ENCODE results near the gene ZNF860.

The ZNF860 gene

DNA sequence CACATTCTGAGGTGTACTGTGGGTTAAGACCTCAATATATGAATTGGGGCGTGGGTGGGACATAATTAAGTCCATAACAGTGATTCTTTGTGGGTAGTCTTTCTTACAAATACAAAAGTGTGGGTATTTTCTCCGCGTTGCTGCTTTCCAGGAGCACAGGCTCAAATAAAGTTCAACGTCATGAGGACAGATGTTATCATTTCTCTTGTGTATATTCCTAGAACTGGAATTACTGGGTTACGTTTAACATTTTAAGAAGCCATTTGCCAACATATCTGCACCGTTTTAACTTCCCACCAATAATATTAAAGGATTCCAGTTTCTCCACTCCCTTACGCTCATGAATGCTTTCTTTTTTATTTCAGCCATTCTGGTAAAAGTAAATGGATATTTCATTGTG is 39.6 kb downstream of the ZNF860 start:
- Histone ChIP-seq H3K56ac (ENCODE audit: low read length) (no peak overlapping the region), H3K9ac (ENCODE audit: low read length) (no peak overlapping the region), H2BK5ac (ENCODE audit: low read length) (no peak overlapping the region), H3K18ac (ENCODE audit: low read length) (no peak overlapping the region), H2BK120ac (ENCODE audit: low read depth, low read length) (no peak overlapping the region), H2AK5ac (ENCODE audit: low read length) (no peak overlapping the region), H3K27me3 (ENCODE audit: insufficient read depth, low read length, poor library complexity) (no peaks in the 10 kb centered on the region), H3K4me2 (ENCODE audit: low read length) (no peak overlapping the region), H3K4ac (ENCODE audit: low read depth, low read length) (no peak overlapping the region), H3K36me3 (ENCODE audit: control insufficient read depth, insufficient read depth, low read length) (no peaks in the 10 kb centered on the region), H3K27ac (ENCODE audit: low read depth, low read length) (no peak overlapping the region), H4K5ac (ENCODE audit: low read length) (no peak overlapping the region), H3K4me3 (ENCODE audit: low read length) (no peak overlapping the region), H4K8ac (ENCODE audit: low read depth, low read length) (no peak overlapping the region), H3K79me2 (ENCODE audit: control insufficient read depth, insufficient read depth, low read length) (no peaks in the 10 kb centered on the region), H2BK15ac (replicated peaks; ENCODE audit: low read depth) (no peak overlapping the region), H3K23ac (ENCODE audit: low read length) (no peak overlapping the region), H3K79me1 (ENCODE audit: low read length) (no peaks in the 10 kb centered on the region), H3K4me1 (ENCODE audit: control insufficient read depth, low read depth, low read length) (no peaks in the 10 kb centered on the region)
- no peak for DNase-seq
- no CpG with 5 or more reads among the region's 7 CpGs for WGBS (ENCODE audit: extremely low coverage, insufficient coverage, low lambda C conversion rate)

GRCh38 chr3:32021748-32022147 is 40.2 kb downstream of the ZNF860 start:
- Histone ChIP-seq H3K79me1 (ENCODE audit: low read length) (no peaks in the 10 kb centered on the region), H3K23ac (ENCODE audit: low read length) (no peak overlapping the region), H2BK120ac (ENCODE audit: low read depth, low read length) (no peak overlapping the region), H3K27ac (ENCODE audit: low read depth, low read length) (no peak overlapping the region), H3K18ac (ENCODE audit: low read length) (no peak overlapping the region), H3K4me1 (ENCODE audit: control insufficient read depth, low read depth, low read length) (no peaks in the 10 kb centered on the region), H3K4me3 (ENCODE audit: low read length) (no peak overlapping the region), H3K4me2 (ENCODE audit: low read length) (no peak overlapping the region), H4K8ac (ENCODE audit: low read depth, low read length) (no peak overlapping the region), H3K56ac (ENCODE audit: low read length) (no peak overlapping the region), H2BK15ac (replicated peaks; ENCODE audit: low read depth) (no peak overlapping the region), H3K9ac (ENCODE audit: low read length) (no peak overlapping the region), H2BK5ac (ENCODE audit: low read length) (no peak overlapping the region), H3K79me2 (ENCODE audit: control insufficient read depth, insufficient read depth, low read length) (no peaks in the 10 kb centered on the region), H3K36me3 (ENCODE audit: control insufficient read depth, insufficient read depth, low read length) (no peaks in the 10 kb centered on the region), H4K5ac (ENCODE audit: low read length) (no peak overlapping the region), H2AK5ac (ENCODE audit: low read length) (no peak overlapping the region), H3K4ac (ENCODE audit: low read depth, low read length) (no peak overlapping the region), H3K27me3 (ENCODE audit: insufficient read depth, low read length, poor library complexity) (no peaks in the 10 kb centered on the region)
- no CpG with 5 or more reads among the region's 3 CpGs for WGBS (ENCODE audit: extremely low coverage, insufficient coverage, low lambda C conversion rate)
- no peak for DNase-seq

DNA sequence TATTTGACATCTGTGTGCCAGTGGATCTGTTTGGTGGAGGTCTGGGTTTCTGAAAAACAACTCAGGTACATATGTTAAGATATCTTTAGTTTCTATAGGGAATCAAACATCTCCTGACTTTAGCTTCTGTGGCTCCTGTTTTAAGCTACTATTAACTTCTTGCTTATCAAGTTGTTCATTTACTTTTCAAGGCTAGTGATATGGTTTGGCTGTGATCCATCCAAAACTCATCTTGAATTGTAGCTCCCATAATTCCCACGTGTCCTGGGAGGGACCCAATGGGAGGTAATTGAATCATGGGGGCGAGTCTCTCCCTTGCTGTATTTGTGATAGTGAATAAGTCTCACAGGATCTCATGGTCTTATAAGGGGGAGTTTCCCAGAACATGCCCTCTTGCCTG is 41.4 kb downstream of the ZNF860 start:
- Histone ChIP-seq H3K4me1 (ENCODE audit: control insufficient read depth, low read depth, low read length) (no peaks in the 10 kb centered on the region), H4K5ac (ENCODE audit: low read length) (no peak overlapping the region), H3K56ac (ENCODE audit: low read length) (no peak overlapping the region), H3K9ac (ENCODE audit: low read length) (no peak overlapping the region), H3K27me3 (ENCODE audit: insufficient read depth, low read length, poor library complexity) (no peaks in the 10 kb centered on the region), H2BK5ac (ENCODE audit: low read length) (no peak overlapping the region), H3K27ac (ENCODE audit: low read depth, low read length) (no peak overlapping the region), H3K18ac (ENCODE audit: low read length) (no peak overlapping the region), H3K4ac (ENCODE audit: low read depth, low read length) (no peak overlapping the region), H2BK15ac (replicated peaks; ENCODE audit: low read depth) (no peak overlapping the region), H4K8ac (ENCODE audit: low read depth, low read length) (no peak overlapping the region), H3K4me2 (ENCODE audit: low read length) (no peak overlapping the region), H2AK5ac (ENCODE audit: low read length) (no peak overlapping the region), H3K79me2 (ENCODE audit: control insufficient read depth, insufficient read depth, low read length) (no peaks in the 10 kb centered on the region), H3K36me3 (ENCODE audit: control insufficient read depth, insufficient read depth, low read length) (no peaks in the 10 kb centered on the region), H3K4me3 (ENCODE audit: low read length) (no peak overlapping the region), H3K79me1 (ENCODE audit: low read length) (no peaks in the 10 kb centered on the region), H3K23ac (ENCODE audit: low read length) (no peak overlapping the region), H2BK120ac (ENCODE audit: low read depth, low read length) (no peak overlapping the region)
- no CpG with 5 or more reads among the region's 2 CpGs for WGBS (ENCODE audit: extremely low coverage, insufficient coverage, low lambda C conversion rate)
- no peak for DNase-seq

DNA sequence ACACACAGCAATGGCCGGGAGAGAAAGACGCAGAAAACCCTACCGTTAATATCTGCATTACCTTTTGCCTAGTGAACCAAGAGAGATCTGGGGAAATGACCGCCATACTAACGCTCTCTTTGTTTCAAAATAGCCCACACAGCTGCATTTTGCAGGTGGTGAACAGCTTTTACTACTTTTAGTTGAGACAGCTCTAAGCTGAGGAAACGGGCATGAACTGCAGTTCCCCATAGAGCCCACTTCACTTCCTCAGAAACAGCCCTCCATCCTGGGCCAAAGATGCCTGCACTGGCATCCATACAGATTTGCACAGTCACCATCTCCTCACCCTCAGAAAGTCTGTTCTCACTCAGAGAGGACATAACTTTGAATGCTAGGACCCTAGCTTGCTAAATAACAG is 45.0 kb downstream of the ZNF860 start:
- no peak overlapping the region for H3K4me2 ChIP-seq (ENCODE audit: low read length)
- H2BK15ac ChIP-seq (replicated peaks; ENCODE audit: low read depth): no peak overlapping the region
- H4K5ac ChIP-seq (ENCODE audit: low read length): no peak overlapping the region
- no peak overlapping the region for H3K27ac ChIP-seq (ENCODE audit: low read depth, low read length)
- no peak overlapping the region for H3K18ac ChIP-seq (ENCODE audit: low read length)
- no peak overlapping the region for H3K9ac ChIP-seq (ENCODE audit: low read length)
- H3K4me3 ChIP-seq (ENCODE audit: low read length): no peak overlapping the region
- H3K56ac ChIP-seq (ENCODE audit: low read length): no peak overlapping the region
- no peak overlapping the region for H2BK120ac ChIP-seq (ENCODE audit: low read depth, low read length)
- no peak overlapping the region for H2AK5ac ChIP-seq (ENCODE audit: low read length)
- no peaks in the 10 kb centered on the region for H3K36me3 ChIP-seq (ENCODE audit: control insufficient read depth, insufficient read depth, low read length)
- no peaks in the 10 kb centered on the region for H3K79me2 ChIP-seq (ENCODE audit: control insufficient read depth, insufficient read depth, low read length)
- H3K79me1 ChIP-seq (ENCODE audit: low read length): no peaks in the 10 kb centered on the region
- H3K27me3 ChIP-seq (ENCODE audit: insufficient read depth, low read length, poor library complexity): no peaks in the 10 kb centered on the region
- no CpG with 5 or more reads among the region's 6 CpGs for WGBS (ENCODE audit: extremely low coverage, insufficient coverage, low lambda C conversion rate)
- H4K8ac ChIP-seq (ENCODE audit: low read depth, low read length): no peak overlapping the region
- no peak for DNase-seq
- no peak overlapping the region for H3K23ac ChIP-seq (ENCODE audit: low read length)
- H2BK5ac ChIP-seq (ENCODE audit: low read length): no peak overlapping the region
- H3K4ac ChIP-seq (ENCODE audit: low read depth, low read length): no peak overlapping the region
- no peaks in the 10 kb centered on the region for H3K4me1 ChIP-seq (ENCODE audit: control insufficient read depth, low read depth, low read length)

GRCh38 chr3:32037932-32038267 is 56.4 kb downstream of the ZNF860 start:
- H3K18ac ChIP-seq (ENCODE audit: low read length): no peak overlapping the region
- peaks cover 1% of the 10 kb centered on the region for H3K4me1 ChIP-seq (ENCODE audit: control insufficient read depth, low read depth, low read length)
- H3K4me2 ChIP-seq (ENCODE audit: low read length): no peak overlapping the region
- H2BK5ac ChIP-seq (ENCODE audit: low read length): no peak overlapping the region
- H4K5ac ChIP-seq (ENCODE audit: low read length): no peak overlapping the region
- no peak overlapping the region for H3K27ac ChIP-seq (ENCODE audit: low read depth, low read length)
- no peak overlapping the region for H3K4ac ChIP-seq (ENCODE audit: low read depth, low read length)
- no peak overlapping the region for H2BK15ac ChIP-seq (replicated peaks; ENCODE audit: low read depth)
- no peak overlapping the region for H3K4me3 ChIP-seq (ENCODE audit: low read length)
- no peak overlapping the region for H4K8ac ChIP-seq (ENCODE audit: low read depth, low read length)
- no peaks in the 10 kb centered on the region for H3K36me3 ChIP-seq (ENCODE audit: control insufficient read depth, insufficient read depth, low read length)
- no peak overlapping the region for H3K9ac ChIP-seq (ENCODE audit: low read length)
- no peak overlapping the region for H3K23ac ChIP-seq (ENCODE audit: low read length)
- no peak overlapping the region for H3K56ac ChIP-seq (ENCODE audit: low read length)
- no peaks in the 10 kb centered on the region for H3K79me2 ChIP-seq (ENCODE audit: control insufficient read depth, insufficient read depth, low read length)
- H2AK5ac ChIP-seq (ENCODE audit: low read length): no peak overlapping the region
- no peak overlapping the region for H2BK120ac ChIP-seq (ENCODE audit: low read depth, low read length)
- WGBS (ENCODE audit: extremely low coverage, insufficient coverage, low lambda C conversion rate): no CpG with 5 or more reads among the region's 3 CpGs
- no peaks in the 10 kb centered on the region for H3K79me1 ChIP-seq (ENCODE audit: low read length)
- H3K27me3 ChIP-seq (ENCODE audit: insufficient read depth, low read length, poor library complexity): no peaks in the 10 kb centered on the region
- no peak for DNase-seq

DNA sequence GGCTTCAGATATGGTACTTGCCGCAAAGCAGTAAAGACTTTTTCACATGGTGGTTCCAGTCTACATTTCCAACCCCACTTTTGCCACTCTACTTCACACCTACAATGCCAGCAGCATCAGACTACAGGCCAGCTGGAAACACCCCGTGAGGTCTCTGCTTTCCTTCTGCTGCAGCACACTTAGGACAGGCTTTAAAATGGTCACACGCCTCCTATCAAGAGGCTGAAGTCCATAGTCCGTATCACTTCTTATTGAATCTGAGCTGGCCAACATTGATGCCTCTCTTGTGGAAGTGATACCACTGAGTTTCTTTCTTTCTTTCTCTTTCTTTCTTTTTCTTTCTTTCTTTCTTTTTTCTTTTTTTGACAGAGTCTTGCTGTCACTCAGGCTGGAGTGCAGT is 59.8 kb downstream of the ZNF860 start:
- H3K9ac ChIP-seq (ENCODE audit: low read length): no peak overlapping the region
- H3K56ac ChIP-seq (ENCODE audit: low read length): no peak overlapping the region
- no peak overlapping the region for H4K8ac ChIP-seq (ENCODE audit: low read depth, low read length)
- H2AK5ac ChIP-seq (ENCODE audit: low read length): no peak overlapping the region
- H3K36me3 ChIP-seq (ENCODE audit: control insufficient read depth, insufficient read depth, low read length): no peaks in the 10 kb centered on the region
- H4K5ac ChIP-seq (ENCODE audit: low read length): no peak overlapping the region
- no peaks in the 10 kb centered on the region for H3K79me1 ChIP-seq (ENCODE audit: low read length)
- H3K4me2 ChIP-seq (ENCODE audit: low read length): no peak overlapping the region
- no peak overlapping the region for H3K23ac ChIP-seq (ENCODE audit: low read length)
- no peak for DNase-seq
- no peak overlapping the region for H2BK120ac ChIP-seq (ENCODE audit: low read depth, low read length)
- H3K27me3 ChIP-seq (ENCODE audit: insufficient read depth, low read length, poor library complexity): no peaks in the 10 kb centered on the region
- H3K4me1 ChIP-seq (ENCODE audit: control insufficient read depth, low read depth, low read length): peaks cover 5% of the 10 kb centered on the region
- H2BK5ac ChIP-seq (ENCODE audit: low read length): no peak overlapping the region
- no peak overlapping the region for H2BK15ac ChIP-seq (replicated peaks; ENCODE audit: low read depth)
- H3K79me2 ChIP-seq (ENCODE audit: control insufficient read depth, insufficient read depth, low read length): no peaks in the 10 kb centered on the region
- H3K27ac ChIP-seq (ENCODE audit: low read depth, low read length): no peak overlapping the region
- no peak overlapping the region for H3K4me3 ChIP-seq (ENCODE audit: low read length)
- H3K4ac ChIP-seq (ENCODE audit: low read depth, low read length): no peak overlapping the region
- no peak overlapping the region for H3K18ac ChIP-seq (ENCODE audit: low read length)
- no CpG with 5 or more reads among the region's 4 CpGs for whole genome bisulfite sequencing (ENCODE audit: extremely low coverage, insufficient coverage, low lambda C conversion rate)
